ENCODE results near the gene CCL25.

The CCL25 gene

GRCh38 chr19:8052464-8052859 lies at the start of gene CCL25:
Gene CCL25 (plus strand): TSS chr19:8052760. CDS start chr19:8053050, 290 bp downstream.
- TF ChIP-seq USF1 (IDR thresholded peaks at IDR 0.05) = no peak
- TF ChIP-seq CEBPB (IDR thresholded peaks at IDR 0.05) = no peak
- no peak for TF ChIP-seq YY1 (IDR thresholded peaks at IDR 0.05; ENCODE audit: low read depth)
- TF ChIP-seq NFIC (IDR thresholded peaks at IDR 0.05) = no peak
- no peak for TF ChIP-seq RAD21 (IDR thresholded peaks at IDR 0.05; ENCODE audit: low read depth)
- no peak for TF ChIP-seq TEAD4 (IDR thresholded peaks at IDR 0.05)
- TF ChIP-seq REST (IDR thresholded peaks at IDR 0.05; ENCODE audit: low read depth) = no peak

GRCh38 chr19:8004001-8004400 lies 48.6 kb upstream of the CCL25 start:
- TF ChIP-seq CREB1 (IDR thresholded peaks at IDR 0.05; ENCODE audit: low read depth) (no peak), EP300 (IDR thresholded peaks at IDR 0.05; ENCODE audit: borderline replicate concordance) (no peak), ZBTB7A (IDR thresholded peaks at IDR 0.05; ENCODE audit: low read depth) (no peak), YY1 (IDR thresholded peaks at IDR 0.05; ENCODE audit: low read depth) (no peak), MAX (IDR thresholded peaks at IDR 0.05) (no peak), TCF12 (IDR thresholded peaks at IDR 0.05; ENCODE audit: low read depth) (no peak), TEAD4 (IDR thresholded peaks at IDR 0.05) (no peak), TAF1 (IDR thresholded peaks at IDR 0.05; ENCODE audit: low read depth) (no peak), REST (IDR thresholded peaks at IDR 0.05; ENCODE audit: low read depth) (no peak), USF1 (IDR thresholded peaks at IDR 0.05) (no peak), NFIC (IDR thresholded peaks at IDR 0.05) (no peak), CEBPB (IDR thresholded peaks at IDR 0.05) (no peak), EGR1 (IDR thresholded peaks at IDR 0.05) (no peak), FOXM1 (IDR thresholded peaks at IDR 0.05; ENCODE audit: borderline replicate concordance, low read depth) (no peak)

GRCh38 chr19:8004723-8005513 lies 47.6 kb upstream of the CCL25 start:
- TF ChIP-seq NFIC (IDR thresholded peaks at IDR 0.05) (no peak), FOXM1 (IDR thresholded peaks at IDR 0.05; ENCODE audit: borderline replicate concordance, low read depth) (no peak), EGR1 (IDR thresholded peaks at IDR 0.05) (0 out of 2 replicates have a peak, but pooled peaks have one; percentile 37), CREB1 (IDR thresholded peaks at IDR 0.05; ENCODE audit: low read depth) (no peak), MAX (IDR thresholded peaks at IDR 0.05) (no peak), TEAD4 (IDR thresholded peaks at IDR 0.05) (no peak), RAD21 (IDR thresholded peaks at IDR 0.05; ENCODE audit: low read depth) (no peak)

GRCh38 chr19:8005534-8006256 lies 46.9 kb upstream of the CCL25 start, which contains the start of gene ELAVL1:
Gene ELAVL1 (minus strand): TSS chr19:8005641. CDS start chr19:7991815, 13,826 bp downstream.
- no peak for TF ChIP-seq NFIC (IDR thresholded peaks at IDR 0.05)
- TF ChIP-seq MAX (IDR thresholded peaks at IDR 0.05) = no peak
- peak; percentile 21; the same call in 1 of the 2 replicates for TF ChIP-seq EGR1 (IDR thresholded peaks at IDR 0.05)
- peak; percentile 57; the same call in 1 of the 2 replicates for TF ChIP-seq TCF12 (IDR thresholded peaks at IDR 0.05; ENCODE audit: low read depth)
- TF ChIP-seq YY1 (IDR thresholded peaks at IDR 0.05; ENCODE audit: low read depth) = peak; percentile 88
- TF ChIP-seq RAD21 (IDR thresholded peaks at IDR 0.05; ENCODE audit: low read depth) = no peak
- TF ChIP-seq TAF1 (IDR thresholded peaks at IDR 0.05; ENCODE audit: low read depth) = peak; percentile 82
- no peak for TF ChIP-seq CEBPB (IDR thresholded peaks at IDR 0.05)

- no peak for TF ChIP-seq TEAD4 (IDR thresholded peaks at IDR 0.05)
- TF ChIP-seq RAD21 (IDR thresholded peaks at IDR 0.05; ENCODE audit: low read depth) = peak; percentile 48
- no peak for TF ChIP-seq TAF1 (IDR thresholded peaks at IDR 0.05; ENCODE audit: low read depth)
Observed at GRCh38 chr19:8017808-8018207, 34.8 kb upstream of the CCL25 start.

All from Ishikawa (cell line).